ENCODE data around the gene AIPL1.

GRCh38 chr17:6473128-6473767 lies 38.3 kb upstream of the AIPL1 start:
- TF ChIP-seq CREB5 (CRISPR knock-in tag; IDR thresholded peaks at IDR 0.05; ENCODE audit: low read depth), result no peak
- no peak for TF ChIP-seq ZNF565 (CRISPR knock-in tag; conservative IDR thresholded peaks at IDR 0.05; ENCODE audit: low read depth)
- no peak for TF ChIP-seq ARNTL (CRISPR knock-in tag; IDR thresholded peaks at IDR 0.05; ENCODE audit: borderline replicate concordance, low read depth)
- TF ChIP-seq ZNF70 (CRISPR knock-in tag; IDR thresholded peaks at IDR 0.05), result no peak
- TF ChIP-seq ISL1 (CRISPR knock-in tag; IDR thresholded peaks at IDR 0.05), result no peak
- no peak for TF ChIP-seq RARB (CRISPR knock-in tag; IDR thresholded peaks at IDR 0.05)
